HepG2 (cell line): ENCODE data around the gene UBE2G2. TPM values are rescaled to one million over a fixed set of nuclear protein-coding genes. Genes with fewer than 3 reads are reported as not detected.
A peak's percentile ranks its signal among the peaks of the same experiment; 100 is the strongest.

Experiments used
- HMG20B ChIP-seq: conservative IDR thresholded peaks from 2 replicates; pipeline ENCODE4 v1.6.1; 2016; ENCODE audit warnings: missing genetic modification reagents, missing compliant biosample characterization
- KDM5A ChIP-seq: fragments of 200-600 bp; sonication (generic); IDR thresholded peaks from 2 replicates; pipeline ENCODE4 v1.7.0; 2018; ENCODE audit warnings: antibody characterized with exemption, mild to moderate bottlenecking, low read length, borderline replicate concordance
- POLR2AphosphoS5 ChIP-seq: IDR thresholded peaks from 2 replicates; pipeline ENCODE4 v1.6.1; 2012; ENCODE audit warnings: low read depth, low read length
- REPIN1 ChIP-seq: sonication (generic); formaldehyde crosslinking; IDR thresholded peaks from 2 replicates; pipeline ENCODE4 v1.8.0; 2022; ENCODE audit warnings: missing genetic modification reagents, low read depth, mild to moderate bottlenecking, borderline replicate concordance
- SNAPC2 ChIP-seq: sonication (generic); formaldehyde crosslinking; IDR thresholded peaks from 2 replicates; pipeline ENCODE4 v1.8.1; 2022; ENCODE audit warnings: mild to moderate bottlenecking, missing genetic modification reagents
- ZFP82 ChIP-seq: sonication (generic); formaldehyde crosslinking; IDR thresholded peaks from 2 replicates; pipeline ENCODE4 v1.5.1; 2020; ENCODE audit warnings: mild to moderate bottlenecking, missing genetic modification reagents, borderline replicate concordance
- ZNF138 ChIP-seq: sonication (generic); formaldehyde crosslinking; IDR thresholded peaks from 2 replicates; pipeline ENCODE4 v1.5.0; 2020; ENCODE audit warnings: mild to moderate bottlenecking, low read depth, missing genetic modification reagents
- ZNF343 ChIP-seq: sonication (generic); formaldehyde crosslinking; IDR thresholded peaks from 2 replicates; pipeline ENCODE4 v1.4.0; 2020; ENCODE audit warnings: mild to moderate bottlenecking, missing genetic modification reagents
- ZNF749 ChIP-seq: sonication (generic); formaldehyde crosslinking; IDR thresholded peaks from 2 replicates; pipeline ENCODE4 v1.8.0; 2022; ENCODE audit warnings: mild to moderate bottlenecking, missing genetic modification reagents, moderate library complexity, borderline replicate concordance
- polyA plus RNA-seq, 8 experiments: library from polyadenylated mRNA; depleted of rRNA in 3 of 8; stranded (reverse) in 7 of 8; unstranded in 1 of 8; fragments of >200 nt; fragmentation: Illumina TruSeq in 4 of 8; extraction: Trizol in 4 of 8; gene quantifications; 2 replicates each; pipeline versions ENCODE4 v1.2.1 to v1.2.3, GENCODE V29; 2011 to 2016; ENCODE audit warnings: low read depth in 4 of 8, missing spikeins in 1 of 8, mixed read lengths in 1 of 8; ENCODE audit not compliant: insufficient read depth in 1 of 8
- total RNA-seq, 5 experiments: library from RNA; depleted of rRNA; stranded (reverse); fragments of >200 nt; fragmentation: Illumina TruSeq; extraction: Trizol; gene quantifications; 2 replicates each; pipeline ENCODE4 v1.2.3, GENCODE V29; 2016; ENCODE audit warnings: low read depth in 1 of 5
- TF ChIP-seq, protein P1 (sequence below): sonication (generic); formaldehyde crosslinking; conservative IDR thresholded peaks from 2 replicates; pipeline ENCODE4 v1.4.0; 2020; ENCODE audit warnings: missing genetic modification reagents
- TF ChIP-seq, protein P2 (sequence below): sonication (generic); formaldehyde crosslinking; IDR thresholded peaks from 2 replicates; pipeline ENCODE4 v1.8.0; 2022; ENCODE audit warnings: mild to moderate bottlenecking, missing genetic modification reagents
- TF ChIP-seq, protein P3 (sequence below): sonication (generic); formaldehyde crosslinking; IDR thresholded peaks from 2 replicates; pipeline ENCODE4 v1.5.0; 2020; ENCODE audit warnings: mild to moderate bottlenecking, missing genetic modification reagents, borderline replicate concordance
- TF ChIP-seq, protein P4 (sequence below): sonication (generic); formaldehyde crosslinking; IDR thresholded peaks from 2 replicates; pipeline ENCODE4 v1.4.0; 2020; ENCODE audit warnings: missing genetic modification reagents

Gene UBE2G2
- total and polyA plus RNA-seq, 2 of the 13 experiments (the other 11 are each of a cell fraction or from before 2014, with no cell fraction given), result 55.4 to 92.0 TPM

DNA sequence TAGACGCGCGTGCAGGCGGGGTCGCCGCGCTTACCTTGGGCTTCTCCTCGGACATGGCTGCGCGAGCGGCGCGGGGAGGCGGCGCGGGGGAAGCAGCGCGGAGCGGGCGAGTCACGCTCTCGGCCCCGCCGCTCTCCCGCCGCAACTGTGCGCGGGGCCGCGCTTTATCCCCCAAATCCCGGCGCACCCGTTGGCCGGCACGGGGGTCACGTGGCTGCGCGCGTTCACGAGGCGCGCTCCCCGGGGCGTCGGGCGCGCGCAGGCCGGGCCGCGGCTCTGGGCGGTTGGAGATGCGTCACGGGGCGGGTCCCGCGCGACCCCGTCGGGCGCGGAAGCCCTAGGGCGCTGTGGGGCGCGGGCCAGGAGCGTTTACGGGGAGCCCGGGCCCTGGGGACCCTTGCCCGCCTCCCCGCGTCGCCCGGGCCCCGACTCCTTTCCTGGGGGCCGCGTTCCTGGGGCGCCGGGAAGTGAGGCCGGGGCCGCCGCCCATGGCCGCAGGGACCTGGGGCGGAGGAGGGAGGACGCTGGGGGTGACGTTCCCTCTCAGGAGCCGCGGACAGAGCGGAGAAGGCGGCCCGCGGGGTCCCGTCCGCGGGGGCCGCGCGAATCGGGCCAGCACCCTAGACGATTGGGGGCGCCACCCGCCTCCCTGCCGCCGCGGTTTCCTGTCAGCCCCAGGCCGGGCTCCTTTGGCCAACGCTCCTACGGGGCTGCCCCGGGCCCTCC lies 16.5 kb upstream of the UBE2G2 start, which contains the start of gene SUMO3 (continued):
- TF ChIP-seq, protein P1, sequence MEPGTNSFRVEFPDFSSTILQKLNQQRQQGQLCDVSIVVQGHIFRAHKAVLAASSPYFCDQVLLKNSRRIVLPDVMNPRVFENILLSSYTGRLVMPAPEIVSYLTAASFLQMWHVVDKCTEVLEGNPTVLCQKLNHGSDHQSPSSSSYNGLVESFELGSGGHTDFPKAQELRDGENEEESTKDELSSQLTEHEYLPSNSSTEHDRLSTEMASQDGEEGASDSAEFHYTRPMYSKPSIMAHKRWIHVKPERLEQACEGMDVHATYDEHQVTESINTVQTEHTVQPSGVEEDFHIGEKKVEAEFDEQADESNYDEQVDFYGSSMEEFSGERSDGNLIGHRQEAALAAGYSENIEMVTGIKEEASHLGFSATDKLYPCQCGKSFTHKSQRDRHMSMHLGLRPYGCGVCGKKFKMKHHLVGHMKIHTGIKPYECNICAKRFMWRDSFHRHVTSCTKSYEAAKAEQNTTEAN (CRISPR knock-in tag), result 0 out of 2 replicates have a peak, but pooled peaks have one; percentile 45
- TF ChIP-seq HMG20B (CRISPR knock-in tag) (no peak), ZNF138 (CRISPR knock-in tag) (peak; percentile 35; the same call in 1 of the 2 replicates), SNAPC2 (CRISPR knock-in tag) (no peak), POLR2AphosphoS5 (no peak; the same call in 1 of the 2 replicates), ZFP82 (CRISPR knock-in tag) (no peak), KDM5A (peak; percentile 81; the same call in 1 of the 2 replicates), REPIN1 (CRISPR knock-in tag) (no peak), ZNF749 (CRISPR knock-in tag) (0 out of 2 replicates have a peak, but pooled peaks have one; percentile 30), ZNF343 (CRISPR knock-in tag) (0 out of 2 replicates have a peak, but pooled peaks have one; percentile 6)
- TF ChIP-seq, protein P2, sequence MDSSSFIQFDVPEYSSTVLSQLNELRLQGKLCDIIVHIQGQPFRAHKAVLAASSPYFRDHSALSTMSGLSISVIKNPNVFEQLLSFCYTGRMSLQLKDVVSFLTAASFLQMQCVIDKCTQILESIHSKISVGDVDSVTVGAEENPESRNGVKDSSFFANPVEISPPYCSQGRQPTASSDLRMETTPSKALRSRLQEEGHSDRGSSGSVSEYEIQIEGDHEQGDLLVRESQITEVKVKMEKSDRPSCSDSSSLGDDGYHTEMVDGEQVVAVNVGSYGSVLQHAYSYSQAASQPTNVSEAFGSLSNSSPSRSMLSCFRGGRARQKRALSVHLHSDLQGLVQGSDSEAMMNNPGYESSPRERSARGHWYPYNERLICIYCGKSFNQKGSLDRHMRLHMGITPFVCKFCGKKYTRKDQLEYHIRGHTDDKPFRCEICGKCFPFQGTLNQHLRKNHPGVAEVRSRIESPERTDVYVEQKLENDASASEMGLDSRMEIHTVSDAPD (CRISPR knock-in tag), result no peak
- TF ChIP-seq, protein P3, sequence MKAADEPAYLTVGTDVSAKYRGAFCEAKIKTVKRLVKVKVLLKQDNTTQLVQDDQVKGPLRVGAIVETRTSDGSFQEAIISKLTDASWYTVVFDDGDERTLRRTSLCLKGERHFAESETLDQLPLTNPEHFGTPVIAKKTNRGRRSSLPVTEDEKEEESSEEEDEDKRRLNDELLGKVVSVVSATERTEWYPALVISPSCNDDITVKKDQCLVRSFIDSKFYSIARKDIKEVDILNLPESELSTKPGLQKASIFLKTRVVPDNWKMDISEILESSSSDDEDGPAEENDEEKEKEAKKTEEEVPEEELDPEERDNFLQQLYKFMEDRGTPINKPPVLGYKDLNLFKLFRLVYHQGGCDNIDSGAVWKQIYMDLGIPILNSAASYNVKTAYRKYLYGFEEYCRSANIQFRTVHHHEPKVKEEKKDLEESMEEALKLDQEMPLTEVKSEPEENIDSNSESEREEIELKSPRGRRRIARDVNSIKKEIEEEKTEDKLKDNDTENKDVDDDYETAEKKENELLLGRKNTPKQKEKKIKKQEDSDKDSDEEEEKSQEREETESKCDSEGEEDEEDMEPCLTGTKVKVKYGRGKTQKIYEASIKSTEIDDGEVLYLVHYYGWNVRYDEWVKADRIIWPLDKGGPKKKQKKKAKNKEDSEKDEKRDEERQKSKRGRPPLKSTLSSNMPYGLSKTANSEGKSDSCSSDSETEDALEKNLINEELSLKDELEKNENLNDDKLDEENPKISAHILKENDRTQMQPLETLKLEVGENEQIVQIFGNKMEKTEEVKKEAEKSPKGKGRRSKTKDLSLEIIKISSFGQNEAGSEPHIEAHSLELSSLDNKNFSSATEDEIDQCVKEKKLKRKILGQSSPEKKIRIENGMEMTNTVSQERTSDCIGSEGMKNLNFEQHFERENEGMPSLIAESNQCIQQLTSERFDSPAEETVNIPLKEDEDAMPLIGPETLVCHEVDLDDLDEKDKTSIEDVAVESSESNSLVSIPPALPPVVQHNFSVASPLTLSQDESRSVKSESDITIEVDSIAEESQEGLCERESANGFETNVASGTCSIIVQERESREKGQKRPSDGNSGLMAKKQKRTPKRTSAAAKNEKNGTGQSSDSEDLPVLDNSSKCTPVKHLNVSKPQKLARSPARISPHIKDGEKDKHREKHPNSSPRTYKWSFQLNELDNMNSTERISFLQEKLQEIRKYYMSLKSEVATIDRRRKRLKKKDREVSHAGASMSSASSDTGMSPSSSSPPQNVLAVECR (CRISPR knock-in tag), result peak; percentile 43; the same call in 1 of the 2 replicates
- TF ChIP-seq, protein P4, sequence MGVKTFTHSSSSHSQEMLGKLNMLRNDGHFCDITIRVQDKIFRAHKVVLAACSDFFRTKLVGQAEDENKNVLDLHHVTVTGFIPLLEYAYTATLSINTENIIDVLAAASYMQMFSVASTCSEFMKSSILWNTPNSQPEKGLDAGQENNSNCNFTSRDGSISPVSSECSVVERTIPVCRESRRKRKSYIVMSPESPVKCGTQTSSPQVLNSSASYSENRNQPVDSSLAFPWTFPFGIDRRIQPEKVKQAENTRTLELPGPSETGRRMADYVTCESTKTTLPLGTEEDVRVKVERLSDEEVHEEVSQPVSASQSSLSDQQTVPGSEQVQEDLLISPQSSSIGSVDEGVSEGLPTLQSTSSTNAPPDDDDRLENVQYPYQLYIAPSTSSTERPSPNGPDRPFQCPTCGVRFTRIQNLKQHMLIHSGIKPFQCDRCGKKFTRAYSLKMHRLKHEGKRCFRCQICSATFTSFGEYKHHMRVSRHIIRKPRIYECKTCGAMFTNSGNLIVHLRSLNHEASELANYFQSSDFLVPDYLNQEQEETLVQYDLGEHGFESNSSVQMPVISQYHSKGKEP (CRISPR knock-in tag), result no peak
- TF ChIP-seq, all 625 proteins: peak for 70
